SH-SY5Y (cell line): Measurements from ENCODE around the gene CDC42EP5.

Experiments
- GATA2 ChIP-seq: IDR thresholded peaks from 2 replicates; pipeline ENCODE4 v1.6.1; 2011; ENCODE audit warnings: mild to moderate bottlenecking, low read depth, low read length
- GATA3 ChIP-seq: IDR thresholded peaks from 2 replicates; pipeline ENCODE4 v1.6.1; 2011; ENCODE audit warnings: low read depth, mild to moderate bottlenecking, low read length, moderate library complexity

The CDC42EP5 gene

GRCh38 chr19:54485851-54486250 lies 12.8 kb upstream of the CDC42EP5 start:
- TF ChIP-seq GATA3 (no peak), GATA2 (no peak)

DNA sequence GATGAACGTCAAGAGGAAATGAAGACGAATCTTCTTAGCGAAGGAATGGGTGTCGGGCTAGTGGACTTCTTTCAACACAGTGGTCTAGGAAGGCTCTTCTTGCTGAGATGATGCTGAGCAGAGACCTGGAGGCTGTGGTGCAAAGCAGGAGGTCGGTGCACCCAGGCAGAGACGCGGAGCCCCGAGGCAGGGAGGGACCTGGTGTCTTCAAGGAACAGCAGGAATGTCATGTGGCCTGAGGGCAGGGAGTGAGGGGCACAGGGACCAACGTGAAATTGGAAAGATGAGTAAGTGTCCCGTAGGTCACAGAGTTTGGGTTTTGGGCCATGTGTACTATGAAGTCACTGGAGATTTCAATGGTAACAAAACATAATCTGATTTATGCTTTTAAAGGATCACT lies 11.4 kb upstream of the CDC42EP5 start:
- no peak for TF ChIP-seq GATA2
- no peak for TF ChIP-seq GATA3

- TF ChIP-seq GATA2 (no peak), GATA3 (no peak)
These were observed 9.8 kb upstream of the CDC42EP5 start for GRCh38 chr19:54482889-54483288.

DNA sequence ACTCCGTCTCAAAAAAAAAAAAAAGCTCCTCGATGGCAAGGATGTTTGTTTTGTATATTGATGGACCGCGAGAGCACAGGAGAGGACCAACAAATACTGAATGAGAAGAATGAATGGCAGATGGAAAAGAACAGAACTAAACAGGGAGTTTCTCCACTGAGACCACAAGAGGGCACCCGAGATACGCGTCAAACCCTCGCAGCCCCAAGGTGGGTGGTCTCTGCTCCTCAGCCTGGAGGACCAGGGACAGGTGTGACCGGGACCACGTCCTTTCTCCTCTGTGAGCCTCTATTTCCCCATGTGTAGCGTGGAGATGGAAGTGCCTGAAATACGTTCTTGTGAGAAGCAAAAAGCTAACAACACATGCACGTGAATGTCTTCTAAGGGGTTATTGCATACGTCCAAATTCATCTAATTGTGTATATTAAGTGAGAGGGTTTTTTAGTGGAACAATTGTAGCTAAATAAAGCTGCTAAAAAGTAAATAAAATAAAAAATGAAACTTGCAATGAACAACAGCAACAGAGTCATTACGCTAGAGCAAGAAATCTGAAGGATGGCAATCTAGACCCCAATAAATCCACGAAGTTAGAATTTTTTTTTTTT lies 8.3 kb upstream of the CDC42EP5 start:
- TF ChIP-seq GATA3 = no peak
- no peak for TF ChIP-seq GATA2

- TF ChIP-seq GATA3 = no peak
- TF ChIP-seq GATA2 = no peak
These were observed 7.0 kb upstream of the CDC42EP5 start for GRCh38 chr19:54480051-54480450.

- no peak for TF ChIP-seq GATA3
- TF ChIP-seq GATA2 = no peak
These were observed 5.7 kb upstream of the CDC42EP5 start for GRCh38 chr19:54478677-54479266.

- TF ChIP-seq GATA2 (no peak), GATA3 (no peak)
These were observed 4.6 kb upstream of the CDC42EP5 start for GRCh38 chr19:54477650-54478049.

- TF ChIP-seq GATA3 (no peak), GATA2 (no peak)
These were observed 2.6 kb upstream of the CDC42EP5 start for GRCh38 chr19:54475706-54476105.

DNA sequence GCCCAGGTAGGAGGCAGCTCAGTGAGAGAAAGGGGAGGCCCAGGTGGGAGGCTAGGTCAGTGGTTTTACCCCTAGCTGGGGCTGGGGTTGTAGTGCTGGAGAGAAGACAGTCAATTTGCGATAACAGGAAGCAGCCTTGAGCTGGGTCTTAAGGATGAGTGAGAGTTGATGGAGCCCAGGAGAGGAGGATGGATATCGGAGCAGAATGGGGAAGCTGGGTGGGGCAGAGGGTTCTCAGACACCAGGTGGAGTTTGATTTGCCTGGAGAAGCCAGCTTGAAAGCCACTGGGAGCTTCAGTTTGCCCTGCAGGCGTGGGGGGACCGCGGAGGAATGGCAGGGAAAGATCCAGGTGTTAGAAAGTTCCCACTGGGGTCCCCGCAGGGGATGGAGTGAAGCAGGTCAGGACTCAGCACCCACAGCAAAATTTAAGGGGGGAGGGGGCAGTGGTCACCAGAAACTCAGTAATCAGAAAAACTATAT lies 836 bp upstream of the CDC42EP5 start:
- TF ChIP-seq GATA3 = no peak
- no peak for TF ChIP-seq GATA2

GRCh38 chr19:54470991-54471782 lies 1.9 kb downstream of the CDC42EP5 start:
- TF ChIP-seq GATA2 (no peak), GATA3 (no peak)

- TF ChIP-seq GATA2 (no peak), GATA3 (no peak)
These were observed 2.7 kb downstream of the CDC42EP5 start for GRCh38 chr19:54470276-54470887.

- TF ChIP-seq GATA3 (no peak), GATA2 (no peak)
These were observed 3.6 kb downstream of the CDC42EP5 start for GRCh38 chr19:54469496-54469934.

DNA sequence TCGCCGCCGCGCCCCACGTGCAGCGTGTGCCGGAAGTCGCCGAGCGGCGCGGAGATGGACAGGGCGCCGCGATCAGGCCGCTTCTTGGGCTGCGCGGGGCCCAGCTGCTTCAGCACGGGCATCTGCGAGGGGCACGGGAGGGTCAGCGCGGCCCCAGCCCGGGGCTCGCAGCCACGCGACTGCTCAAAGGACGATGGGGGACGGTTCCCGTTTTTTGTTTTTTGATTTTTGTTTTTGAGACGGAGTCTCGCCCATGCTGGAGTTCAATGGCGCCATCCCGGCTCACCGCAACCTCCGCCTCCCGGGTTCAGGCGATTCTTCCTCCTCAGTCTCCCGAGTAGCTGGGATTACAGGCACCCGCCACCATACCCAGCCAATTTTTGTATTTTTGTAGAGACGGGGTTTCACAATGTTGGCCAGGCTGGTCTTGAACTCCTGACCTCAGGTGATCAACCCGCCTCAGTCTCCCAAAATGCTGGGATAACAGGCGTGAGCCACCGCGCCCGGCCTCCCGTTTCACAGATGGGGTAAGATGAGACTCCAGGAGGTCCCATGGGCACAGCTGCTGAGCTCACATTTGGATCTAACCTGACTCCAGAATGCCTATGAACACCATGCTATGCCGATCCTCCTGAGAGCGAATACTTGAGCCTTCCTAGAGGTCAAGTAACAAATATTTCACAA lies 7.5 kb downstream of the CDC42EP5 start:
- no peak for TF ChIP-seq GATA2
- no peak for TF ChIP-seq GATA3
